Measurements from ENCODE around the gene ITGB8.

- TF ChIP-seq REST (IDR thresholded peaks at IDR 0.05) (no peak), CTCF (IDR thresholded peaks at IDR 0.05; ENCODE audit: low read depth, low read length, missing input control) (no peak), YY1 (IDR thresholded peaks at IDR 0.05) (no peak), HNF4A (conservative IDR thresholded peaks at IDR 0.05) (no peak)
Measured at GRCh38 chr7:20284771-20285143, 45.9 kb upstream of the ITGB8 start.
